HepG2 (cell line): ENCODE results near the gene CFTR.

Experiments
- EZH2 ChIP-seq: conservative IDR thresholded peaks from 2 replicates; pipeline ENCODE4 v1.6.1; 2012; ENCODE audit warnings: mild to moderate bottlenecking, low read depth, low read length, moderate library complexity
- FOXK2 ChIP-seq: fragments of 450-650 bp; IDR thresholded peaks from 2 replicates; pipeline ENCODE4 v1.6.1; 2016
- GFI1 ChIP-seq: sonication (generic); formaldehyde crosslinking; IDR thresholded peaks from 2 replicates; pipeline ENCODE4 v1.5.0; 2020; ENCODE audit warnings: missing genetic modification reagents, mild to moderate bottlenecking, borderline replicate concordance
- HNF4A ChIP-seq: sonication (generic); formaldehyde crosslinking; IDR thresholded peaks from 2 replicates; pipeline ENCODE4 v1.4.0; 2020; ENCODE audit warnings: missing genetic modification reagents
- MAFF ChIP-seq: IDR thresholded peaks from 2 replicates; pipeline ENCODE4 v1.6.1; 2011; ENCODE audit warnings: low read depth, low read length, improper control_type of control experiment
- PAXIP1 ChIP-seq: sonication (generic); formaldehyde crosslinking; conservative IDR thresholded peaks from 2 replicates; pipeline ENCODE4 v1.4.0; 2020; ENCODE audit warnings: mild to moderate bottlenecking, missing genetic modification reagents, moderate library complexity
- POLR2AphosphoS5 ChIP-seq: IDR thresholded peaks from 2 replicates; pipeline ENCODE4 v1.6.1; 2012; ENCODE audit warnings: low read depth, low read length
- SNRNP70 ChIP-seq: fragments of 200-400 bp; formaldehyde crosslinking; IDR thresholded peaks from 2 replicates; pipeline ENCODE4 v1.6.1; 2017; ENCODE audit warnings: mild to moderate bottlenecking, low read depth, low read length, moderate library complexity
- TFE3 ChIP-seq: IDR thresholded peaks from 2 replicates; pipeline ENCODE4 v1.6.1; 2016
- TF ChIP-seq, protein P1 (sequence below), 2 experiments: fragments of 450-650 bp in 1 of 2; sonication (generic) in 1 of 2; formaldehyde crosslinking; IDR thresholded peaks; 2 replicates each; pipeline versions ENCODE4 v1.5.0 to v1.8.0; 2020 to 2022; ENCODE audit warnings: mild to moderate bottlenecking in 1 of 2, missing genetic modification reagents in 1 of 2
- TF ChIP-seq, protein P2 (sequence below): sonication (generic); formaldehyde crosslinking; IDR thresholded peaks from 2 replicates; pipeline ENCODE4 v1.4.0; 2020; ENCODE audit warnings: missing genetic modification reagents
- TF ChIP-seq, protein P3 (sequence below): IDR thresholded peaks from 2 replicates; pipeline ENCODE4 v1.6.1; 2016; ENCODE audit warnings: missing compliant biosample characterization, missing genetic modification reagents, borderline replicate concordance
- TF ChIP-seq, protein P4 (sequence below): sonication (generic); formaldehyde crosslinking; IDR thresholded peaks from 2 replicates; pipeline ENCODE4 v1.4.0; 2020; ENCODE audit warnings: low read depth, missing genetic modification reagents
- TF ChIP-seq, protein P5 (sequence below): sonication (generic); formaldehyde crosslinking; IDR thresholded peaks from 2 replicates; pipeline ENCODE4 v1.5.0; 2020; ENCODE audit warnings: mild to moderate bottlenecking, missing genetic modification reagents, moderate library complexity

DNA sequence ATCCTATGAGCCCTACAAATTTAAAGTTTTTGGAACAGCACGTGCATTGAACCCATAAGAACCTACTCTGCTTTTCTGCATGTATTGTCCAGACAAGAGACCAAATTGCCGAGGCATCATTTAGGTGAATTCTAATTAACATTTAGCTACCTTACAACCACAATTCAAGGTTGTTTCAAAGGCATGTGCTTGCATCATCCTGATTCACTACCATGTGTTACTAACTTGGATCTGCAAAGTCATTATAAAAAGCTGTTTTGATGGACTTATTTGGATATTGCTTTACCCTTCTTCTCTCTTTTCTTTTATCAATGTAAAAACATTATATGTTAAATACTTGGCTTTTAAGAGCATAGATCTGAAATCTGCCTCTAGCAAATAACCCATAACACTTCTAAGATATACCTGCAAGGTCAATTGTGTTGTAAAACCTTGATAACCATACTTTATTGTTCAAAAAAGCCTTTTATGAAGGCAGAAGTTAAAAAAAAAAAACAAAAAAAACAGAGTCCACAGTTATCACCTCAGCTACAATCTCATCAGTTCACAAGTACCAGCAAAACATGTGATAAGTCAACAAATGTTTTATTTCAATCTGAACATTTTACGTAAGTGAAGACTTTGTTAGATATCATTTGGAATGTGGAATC is 51.9 kb downstream of the CFTR start:
- TF ChIP-seq, protein P1, sequence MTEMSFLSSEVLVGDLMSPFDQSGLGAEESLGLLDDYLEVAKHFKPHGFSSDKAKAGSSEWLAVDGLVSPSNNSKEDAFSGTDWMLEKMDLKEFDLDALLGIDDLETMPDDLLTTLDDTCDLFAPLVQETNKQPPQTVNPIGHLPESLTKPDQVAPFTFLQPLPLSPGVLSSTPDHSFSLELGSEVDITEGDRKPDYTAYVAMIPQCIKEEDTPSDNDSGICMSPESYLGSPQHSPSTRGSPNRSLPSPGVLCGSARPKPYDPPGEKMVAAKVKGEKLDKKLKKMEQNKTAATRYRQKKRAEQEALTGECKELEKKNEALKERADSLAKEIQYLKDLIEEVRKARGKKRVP (CRISPR knock-in tag; IDR thresholded peaks at IDR 0.05), result no peak
- TF ChIP-seq, protein P2, sequence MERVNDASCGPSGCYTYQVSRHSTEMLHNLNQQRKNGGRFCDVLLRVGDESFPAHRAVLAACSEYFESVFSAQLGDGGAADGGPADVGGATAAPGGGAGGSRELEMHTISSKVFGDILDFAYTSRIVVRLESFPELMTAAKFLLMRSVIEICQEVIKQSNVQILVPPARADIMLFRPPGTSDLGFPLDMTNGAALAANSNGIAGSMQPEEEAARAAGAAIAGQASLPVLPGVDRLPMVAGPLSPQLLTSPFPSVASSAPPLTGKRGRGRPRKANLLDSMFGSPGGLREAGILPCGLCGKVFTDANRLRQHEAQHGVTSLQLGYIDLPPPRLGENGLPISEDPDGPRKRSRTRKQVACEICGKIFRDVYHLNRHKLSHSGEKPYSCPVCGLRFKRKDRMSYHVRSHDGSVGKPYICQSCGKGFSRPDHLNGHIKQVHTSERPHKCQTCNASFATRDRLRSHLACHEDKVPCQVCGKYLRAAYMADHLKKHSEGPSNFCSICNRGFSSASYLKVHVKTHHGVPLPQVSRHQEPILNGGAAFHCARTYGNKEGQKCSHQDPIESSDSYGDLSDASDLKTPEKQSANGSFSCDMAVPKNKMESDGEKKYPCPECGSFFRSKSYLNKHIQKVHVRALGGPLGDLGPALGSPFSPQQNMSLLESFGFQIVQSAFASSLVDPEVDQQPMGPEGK (CRISPR knock-in tag), result no peak
- TF ChIP-seq, protein P3, sequence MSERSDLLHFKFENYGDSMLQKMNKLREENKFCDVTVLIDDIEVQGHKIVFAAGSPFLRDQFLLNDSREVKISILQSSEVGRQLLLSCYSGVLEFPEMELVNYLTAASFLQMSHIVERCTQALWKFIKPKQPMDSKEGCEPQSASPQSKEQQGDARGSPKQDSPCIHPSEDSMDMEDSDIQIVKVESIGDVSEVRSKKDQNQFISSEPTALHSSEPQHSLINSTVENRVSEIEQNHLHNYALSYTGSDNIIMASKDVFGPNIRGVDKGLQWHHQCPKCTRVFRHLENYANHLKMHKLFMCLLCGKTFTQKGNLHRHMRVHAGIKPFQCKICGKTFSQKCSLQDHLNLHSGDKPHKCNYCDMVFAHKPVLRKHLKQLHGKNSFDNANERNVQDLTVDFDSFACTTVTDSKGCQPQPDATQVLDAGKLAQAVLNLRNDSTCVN, result no peak
- TF ChIP-seq, protein P4, sequence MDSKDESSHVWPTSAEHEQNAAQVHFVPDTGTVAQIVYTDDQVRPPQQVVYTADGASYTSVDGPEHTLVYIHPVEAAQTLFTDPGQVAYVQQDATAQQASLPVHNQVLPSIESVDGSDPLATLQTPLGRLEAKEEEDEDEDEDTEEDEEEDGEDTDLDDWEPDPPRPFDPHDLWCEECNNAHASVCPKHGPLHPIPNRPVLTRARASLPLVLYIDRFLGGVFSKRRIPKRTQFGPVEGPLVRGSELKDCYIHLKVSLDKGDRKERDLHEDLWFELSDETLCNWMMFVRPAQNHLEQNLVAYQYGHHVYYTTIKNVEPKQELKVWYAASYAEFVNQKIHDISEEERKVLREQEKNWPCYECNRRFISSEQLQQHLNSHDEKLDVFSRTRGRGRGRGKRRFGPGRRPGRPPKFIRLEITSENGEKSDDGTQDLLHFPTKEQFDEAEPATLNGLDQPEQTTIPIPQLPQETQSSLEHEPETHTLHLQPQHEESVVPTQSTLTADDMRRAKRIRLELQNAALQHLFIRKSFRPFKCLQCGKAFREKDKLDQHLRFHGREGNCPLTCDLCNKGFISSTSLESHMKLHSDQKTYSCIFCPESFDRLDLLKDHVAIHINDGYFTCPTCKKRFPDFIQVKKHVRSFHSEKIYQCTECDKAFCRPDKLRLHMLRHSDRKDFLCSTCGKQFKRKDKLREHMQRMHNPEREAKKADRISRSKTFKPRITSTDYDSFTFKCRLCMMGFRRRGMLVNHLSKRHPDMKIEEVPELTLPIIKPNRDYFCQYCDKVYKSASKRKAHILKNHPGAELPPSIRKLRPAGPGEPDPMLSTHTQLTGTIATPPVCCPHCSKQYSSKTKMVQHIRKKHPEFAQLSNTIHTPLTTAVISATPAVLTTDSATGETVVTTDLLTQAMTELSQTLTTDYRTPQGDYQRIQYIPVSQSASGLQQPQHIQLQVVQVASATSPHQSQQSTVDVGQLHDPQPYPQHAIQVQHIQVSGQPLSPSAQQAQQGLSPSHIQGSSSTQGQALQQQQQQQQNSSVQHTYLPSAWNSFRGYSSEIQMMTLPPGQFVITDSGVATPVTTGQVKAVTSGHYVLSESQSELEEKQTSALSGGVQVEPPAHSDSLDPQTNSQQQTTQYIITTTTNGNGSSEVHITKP (CRISPR knock-in tag), result no peak
- no peak for TF ChIP-seq HNF4A (CRISPR knock-in tag)
- TF ChIP-seq FOXK2, result no peak
- TF ChIP-seq SNRNP70, result no peak
- no peak for TF ChIP-seq MAFF
- no peak for TF ChIP-seq GFI1 (CRISPR knock-in tag)
- no peak for TF ChIP-seq PAXIP1 (CRISPR knock-in tag)
- TF ChIP-seq, protein P5, sequence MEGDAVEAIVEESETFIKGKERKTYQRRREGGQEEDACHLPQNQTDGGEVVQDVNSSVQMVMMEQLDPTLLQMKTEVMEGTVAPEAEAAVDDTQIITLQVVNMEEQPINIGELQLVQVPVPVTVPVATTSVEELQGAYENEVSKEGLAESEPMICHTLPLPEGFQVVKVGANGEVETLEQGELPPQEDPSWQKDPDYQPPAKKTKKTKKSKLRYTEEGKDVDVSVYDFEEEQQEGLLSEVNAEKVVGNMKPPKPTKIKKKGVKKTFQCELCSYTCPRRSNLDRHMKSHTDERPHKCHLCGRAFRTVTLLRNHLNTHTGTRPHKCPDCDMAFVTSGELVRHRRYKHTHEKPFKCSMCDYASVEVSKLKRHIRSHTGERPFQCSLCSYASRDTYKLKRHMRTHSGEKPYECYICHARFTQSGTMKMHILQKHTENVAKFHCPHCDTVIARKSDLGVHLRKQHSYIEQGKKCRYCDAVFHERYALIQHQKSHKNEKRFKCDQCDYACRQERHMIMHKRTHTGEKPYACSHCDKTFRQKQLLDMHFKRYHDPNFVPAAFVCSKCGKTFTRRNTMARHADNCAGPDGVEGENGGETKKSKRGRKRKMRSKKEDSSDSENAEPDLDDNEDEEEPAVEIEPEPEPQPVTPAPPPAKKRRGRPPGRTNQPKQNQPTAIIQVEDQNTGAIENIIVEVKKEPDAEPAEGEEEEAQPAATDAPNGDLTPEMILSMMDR, result no peak
- TF ChIP-seq TFE3 (CRISPR knock-in tag), result no peak
- TF ChIP-seq POLR2AphosphoS5, result no peak
- no peak for TF ChIP-seq EZH2
